Measurements from ENCODE around the gene PCDHB14. TPM values are rescaled to one million over a fixed set of nuclear protein-coding genes. Genes with fewer than 3 reads are reported as not detected.
"Not testable (repeated sequence)": the region's sequence is repeated elsewhere in the genome, so short reads cannot be mapped to it uniquely, and the experiment has no call there.

PCDHB14 gene
- total RNA-seq = 1.1 and 1.4 TPM in 2 replicates

GRCh38 chr5:141223112-141223783 lies at the start of gene PCDHB14:
Gene PCDHB14 (plus strand): TSS chr5:141223343. CDS start chr5:141223506, 163 bp downstream.
- peak; percentile 34 to 63 for DNase-seq (ENCODE audit: low read depth in 2 of 2)

GRCh38 chr5:141174291-141175104 lies 48.6 kb upstream of the PCDHB14 start:
- not testable (repeated sequence) for DNase-seq (ENCODE audit: low read depth in 2 of 2)

- no peak for DNase-seq (ENCODE audit: low read depth in 2 of 2)
Measured at GRCh38 chr5:141175933-141176332, 47.2 kb upstream of the PCDHB14 start.

GRCh38 chr5:141177577-141178191 lies 45.5 kb upstream of the PCDHB14 start, which contains the start of gene PCDHB8:
Gene PCDHB8 (plus strand): TSS chr5:141177790. CDS start chr5:141178035, 245 bp downstream.
- peak in 1 of 2 donors; percentile 9 for DNase-seq (ENCODE audit: low read depth in 2 of 2)

GRCh38 chr5:141179371-141179770 lies 43.8 kb upstream of the PCDHB14 start:
- DNase-seq (ENCODE audit: low read depth in 2 of 2) = not testable (repeated sequence)

GRCh38 chr5:141179876-141180275 lies 43.3 kb upstream of the PCDHB14 start:
- DNase-seq (ENCODE audit: low read depth in 2 of 2) = not testable (repeated sequence)

- DNase-seq (ENCODE audit: low read depth in 2 of 2) = no peak
Measured at GRCh38 chr5:141180313-141180712, 42.8 kb upstream of the PCDHB14 start.

GRCh38 chr5:141182248-141182647 lies 40.9 kb upstream of the PCDHB14 start, which contains the start of gene PCDHB16:
Gene PCDHB16 (plus strand): TSS chr5:141182387. CDS start chr5:141182560, 173 bp downstream.
- DNase-seq (ENCODE audit: low read depth in 2 of 2) = peak; percentile 7 to 47

GRCh38 chr5:141184117-141184855 lies 38.9 kb upstream of the PCDHB14 start:
- DNase-seq (ENCODE audit: low read depth in 2 of 2) = not testable (repeated sequence)

GRCh38 chr5:141186897-141187512 lies 36.1 kb upstream of the PCDHB14 start, which contains the start of gene PCDHB9:
Gene PCDHB9 (plus strand): TSS chr5:141187161. CDS start chr5:141187319, 158 bp downstream.
- DNase-seq (ENCODE audit: low read depth in 2 of 2) = peak; percentile 31 to 35

- DNase-seq (ENCODE audit: low read depth in 2 of 2) = not testable (repeated sequence)
Measured at GRCh38 chr5:141188682-141189081, 34.5 kb upstream of the PCDHB14 start.

- not testable (repeated sequence) for DNase-seq (ENCODE audit: low read depth in 2 of 2)
Measured at GRCh38 chr5:141189131-141189530, 34.0 kb upstream of the PCDHB14 start.

- DNase-seq (ENCODE audit: low read depth in 2 of 2) = peak; percentile 40 to 54
Measured at GRCh38 chr5:141192110-141192725, 30.9 kb upstream of the PCDHB14 start, which contains the start of gene PCDHB10. Gene PCDHB10 (plus strand): TSS chr5:141192353. CDS start chr5:141192553, 200 bp downstream.

- not testable (repeated sequence) for DNase-seq (ENCODE audit: low read depth in 2 of 2)
Measured at GRCh38 chr5:141194332-141194731, 28.8 kb upstream of the PCDHB14 start.

GRCh38 chr5:141196363-141196762 lies 26.8 kb upstream of the PCDHB14 start:
- DNase-seq (ENCODE audit: low read depth in 2 of 2) = no peak

- peak in 1 of 2 donors; percentile 6 for DNase-seq (ENCODE audit: low read depth in 2 of 2)
Measured at GRCh38 chr5:141199359-141200235, 23.5 kb upstream of the PCDHB14 start, which contains the start of gene PCDHB11. Gene PCDHB11 (plus strand): TSS chr5:141199627. CDS start chr5:141199775, 148 bp downstream.

GRCh38 chr5:141201126-141201525 lies 22.0 kb upstream of the PCDHB14 start:
- DNase-seq (ENCODE audit: low read depth in 2 of 2) = not testable (repeated sequence)

- DNase-seq (ENCODE audit: low read depth in 2 of 2) = not testable (repeated sequence)
Measured at GRCh38 chr5:141201646-141202045, 21.5 kb upstream of the PCDHB14 start.

GRCh38 chr5:141208478-141208877 lies 14.7 kb upstream of the PCDHB14 start, which contains the start of gene PCDHB12:
Gene PCDHB12 (plus strand): TSS chr5:141208719. CDS start chr5:141208908, 189 bp downstream.
- peak; percentile 13 to 27 for DNase-seq (ENCODE audit: low read depth in 2 of 2)
